ENCODE results near the gene SORBS1.

DNA sequence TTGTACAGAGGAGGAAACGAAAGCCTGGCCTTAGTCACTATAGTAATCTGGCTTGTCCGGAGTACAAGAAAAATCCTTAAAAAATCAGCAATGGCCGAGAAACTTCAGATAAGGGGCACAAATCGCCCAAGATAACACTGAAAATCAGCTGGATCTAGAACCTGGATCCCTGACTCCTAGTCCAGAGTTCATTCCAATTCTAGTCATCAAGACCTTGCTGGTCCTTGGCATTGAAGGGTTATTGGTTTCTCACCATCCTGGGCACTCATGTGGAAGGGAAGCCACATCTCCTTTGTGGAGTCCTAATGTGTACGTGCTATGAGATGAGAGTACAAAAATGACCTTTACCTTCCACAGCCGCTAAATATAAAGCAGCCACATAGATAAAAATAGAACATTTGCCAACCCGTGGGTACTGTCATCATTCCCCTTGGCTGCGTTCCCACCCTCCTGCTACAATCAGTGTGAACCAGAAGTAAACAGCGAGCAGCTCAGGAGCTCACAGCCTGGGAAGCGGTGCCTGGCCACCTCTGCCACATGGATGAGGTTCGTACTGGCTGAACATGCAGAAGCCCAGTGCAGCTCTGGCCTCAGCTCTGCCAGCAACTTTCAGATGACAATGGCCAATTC is 154.4 kb downstream of the SORBS1 start:
- TF ChIP-seq, protein P1, sequence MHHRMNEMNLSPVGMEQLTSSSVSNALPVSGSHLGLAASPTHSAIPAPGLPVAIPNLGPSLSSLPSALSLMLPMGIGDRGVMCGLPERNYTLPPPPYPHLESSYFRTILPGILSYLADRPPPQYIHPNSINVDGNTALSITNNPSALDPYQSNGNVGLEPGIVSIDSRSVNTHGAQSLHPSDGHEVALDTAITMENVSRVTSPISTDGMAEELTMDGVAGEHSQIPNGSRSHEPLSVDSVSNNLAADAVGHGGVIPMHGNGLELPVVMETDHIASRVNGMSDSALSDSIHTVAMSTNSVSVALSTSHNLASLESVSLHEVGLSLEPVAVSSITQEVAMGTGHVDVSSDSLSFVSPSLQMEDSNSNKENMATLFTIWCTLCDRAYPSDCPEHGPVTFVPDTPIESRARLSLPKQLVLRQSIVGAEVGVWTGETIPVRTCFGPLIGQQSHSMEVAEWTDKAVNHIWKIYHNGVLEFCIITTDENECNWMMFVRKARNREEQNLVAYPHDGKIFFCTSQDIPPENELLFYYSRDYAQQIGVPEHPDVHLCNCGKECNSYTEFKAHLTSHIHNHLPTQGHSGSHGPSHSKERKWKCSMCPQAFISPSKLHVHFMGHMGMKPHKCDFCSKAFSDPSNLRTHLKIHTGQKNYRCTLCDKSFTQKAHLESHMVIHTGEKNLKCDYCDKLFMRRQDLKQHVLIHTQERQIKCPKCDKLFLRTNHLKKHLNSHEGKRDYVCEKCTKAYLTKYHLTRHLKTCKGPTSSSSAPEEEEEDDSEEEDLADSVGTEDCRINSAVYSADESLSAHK (tag by site-specific recombination; IDR thresholded peaks at IDR 0.05): no peak
- TF ChIP-seq ZNF76 (tag by site-specific recombination; IDR thresholded peaks at IDR 0.05; ENCODE audit: borderline replicate concordance, low read depth) (no peak), KLF10 (tag by site-specific recombination; IDR thresholded peaks at IDR 0.05) (no peak), ZNF549 (tag by site-specific recombination; IDR thresholded peaks at IDR 0.05) (no peak), ZNF560 (tag by site-specific recombination; IDR thresholded peaks at IDR 0.05; ENCODE audit: borderline replicate concordance) (no peak), ZNF530 (tag by site-specific recombination; IDR thresholded peaks at IDR 0.05; ENCODE audit: low read depth) (no peak), ZNF10 (tag by site-specific recombination; IDR thresholded peaks at IDR 0.05) (no peak)
- TF ChIP-seq, protein P2, sequence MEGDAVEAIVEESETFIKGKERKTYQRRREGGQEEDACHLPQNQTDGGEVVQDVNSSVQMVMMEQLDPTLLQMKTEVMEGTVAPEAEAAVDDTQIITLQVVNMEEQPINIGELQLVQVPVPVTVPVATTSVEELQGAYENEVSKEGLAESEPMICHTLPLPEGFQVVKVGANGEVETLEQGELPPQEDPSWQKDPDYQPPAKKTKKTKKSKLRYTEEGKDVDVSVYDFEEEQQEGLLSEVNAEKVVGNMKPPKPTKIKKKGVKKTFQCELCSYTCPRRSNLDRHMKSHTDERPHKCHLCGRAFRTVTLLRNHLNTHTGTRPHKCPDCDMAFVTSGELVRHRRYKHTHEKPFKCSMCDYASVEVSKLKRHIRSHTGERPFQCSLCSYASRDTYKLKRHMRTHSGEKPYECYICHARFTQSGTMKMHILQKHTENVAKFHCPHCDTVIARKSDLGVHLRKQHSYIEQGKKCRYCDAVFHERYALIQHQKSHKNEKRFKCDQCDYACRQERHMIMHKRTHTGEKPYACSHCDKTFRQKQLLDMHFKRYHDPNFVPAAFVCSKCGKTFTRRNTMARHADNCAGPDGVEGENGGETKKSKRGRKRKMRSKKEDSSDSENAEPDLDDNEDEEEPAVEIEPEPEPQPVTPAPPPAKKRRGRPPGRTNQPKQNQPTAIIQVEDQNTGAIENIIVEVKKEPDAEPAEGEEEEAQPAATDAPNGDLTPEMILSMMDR (tag by site-specific recombination; IDR thresholded peaks at IDR 0.05): no peak

Data from HEK293 (cell line).